NCI-H2227 treated with DMSO at 0.1 percent for 48 hours (cell line): ENCODE results near the gene ANTXR1.

Experiments
- DNase-seq: peaks from one replicate; lab custom pipeline; 2025; lab: John Stamatoyannopoulos, UW

The ANTXR1 gene

GRCh38 chr2:69074918-69075317, 61.9 kb downstream of the ANTXR1 start:
- no peak for DNase-seq

DNA sequence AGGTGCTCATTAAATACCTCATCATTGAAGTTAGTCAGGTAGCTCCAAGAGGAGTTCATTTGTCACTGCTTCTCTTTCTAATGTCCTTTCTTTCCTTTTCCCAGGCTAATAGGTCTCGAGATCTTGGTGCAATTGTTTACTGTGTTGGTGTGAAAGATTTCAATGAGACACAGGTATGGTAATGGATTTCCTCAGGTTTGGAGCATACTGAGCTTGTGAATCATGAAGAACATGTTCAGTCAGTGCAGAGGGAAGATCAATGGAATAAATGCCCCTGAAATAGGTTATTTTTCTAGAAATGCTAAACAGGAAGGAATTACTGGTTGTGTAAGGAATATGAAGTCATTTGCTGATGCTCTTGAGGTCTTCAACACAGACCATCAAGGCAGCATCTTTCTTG, 62.5 kb downstream of the ANTXR1 start:
- DNase-seq: no peak

- DNase-seq: no peak
Observed at GRCh38 chr2:69076601-69077000, 63.6 kb downstream of the ANTXR1 start.

GRCh38 chr2:69077252-69077950, 64.4 kb downstream of the ANTXR1 start:
- peak; percentile 57 for DNase-seq

DNA sequence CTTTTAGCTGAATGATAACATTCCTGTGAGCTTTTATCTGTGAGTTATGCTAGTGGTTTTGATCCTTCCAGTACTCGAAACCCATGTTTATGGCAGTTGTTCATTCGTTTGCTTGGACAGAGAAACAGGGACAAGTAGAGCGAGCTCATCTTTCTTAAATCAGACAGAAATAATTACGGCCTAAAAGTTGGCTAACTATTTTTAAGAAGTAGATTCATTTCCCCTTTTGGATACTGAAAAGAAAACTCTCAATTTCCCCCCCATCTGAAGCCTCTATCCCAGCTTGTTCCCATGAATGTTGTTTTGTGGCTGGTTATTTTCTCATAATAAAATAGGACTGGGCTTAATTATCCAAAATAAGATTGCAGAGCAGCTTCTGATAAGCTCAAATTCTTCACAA, 67.1 kb downstream of the ANTXR1 start:
- no peak for DNase-seq

DNA sequence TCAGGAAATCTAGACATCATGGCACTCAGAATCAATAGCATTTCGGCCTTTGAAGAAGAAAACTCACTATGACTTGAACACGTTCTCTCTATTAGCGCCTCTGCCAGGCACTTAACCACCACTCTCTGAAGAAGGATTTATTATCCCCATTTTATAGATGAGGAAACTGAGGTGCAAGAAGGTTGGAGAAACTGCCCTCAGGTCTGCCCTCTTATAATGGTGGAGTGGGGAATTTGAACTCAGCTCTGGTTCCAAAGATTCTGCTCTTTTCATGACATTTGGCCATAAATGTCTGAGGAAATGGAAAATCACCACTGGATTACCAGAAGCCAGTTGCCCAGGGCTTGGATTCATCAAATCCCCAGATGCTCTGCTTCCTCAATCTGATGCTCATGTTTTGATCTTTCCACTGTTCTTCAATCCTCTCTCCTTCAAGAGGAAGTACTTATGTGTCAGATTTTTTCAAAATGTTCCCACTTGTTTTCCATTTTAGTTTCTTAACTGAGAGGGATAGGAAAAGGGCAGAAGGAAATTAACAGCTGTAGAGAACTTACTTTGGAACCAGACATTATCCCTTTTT, 68.1 kb downstream of the ANTXR1 start:
- DNase-seq: no peak

DNA sequence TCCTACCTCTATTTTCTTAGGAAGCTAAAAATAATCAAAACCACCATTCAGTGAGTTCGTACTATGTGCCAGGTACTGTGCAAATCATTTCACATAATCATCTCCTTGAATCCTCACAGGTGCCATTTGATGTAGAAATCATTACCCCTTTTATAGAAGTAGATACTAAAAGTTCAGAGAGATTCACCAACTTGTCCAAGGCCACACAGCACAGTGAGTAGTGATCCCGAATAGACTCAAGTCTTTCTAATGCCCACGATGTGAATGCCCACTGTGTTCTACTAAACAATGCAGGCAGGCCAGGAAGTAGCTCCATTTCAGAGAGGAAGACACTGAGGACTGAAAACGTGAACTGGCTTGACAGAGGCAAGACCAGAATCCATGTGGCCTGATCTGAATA, 68.8 kb downstream of the ANTXR1 start:
- DNase-seq: no peak

DNA sequence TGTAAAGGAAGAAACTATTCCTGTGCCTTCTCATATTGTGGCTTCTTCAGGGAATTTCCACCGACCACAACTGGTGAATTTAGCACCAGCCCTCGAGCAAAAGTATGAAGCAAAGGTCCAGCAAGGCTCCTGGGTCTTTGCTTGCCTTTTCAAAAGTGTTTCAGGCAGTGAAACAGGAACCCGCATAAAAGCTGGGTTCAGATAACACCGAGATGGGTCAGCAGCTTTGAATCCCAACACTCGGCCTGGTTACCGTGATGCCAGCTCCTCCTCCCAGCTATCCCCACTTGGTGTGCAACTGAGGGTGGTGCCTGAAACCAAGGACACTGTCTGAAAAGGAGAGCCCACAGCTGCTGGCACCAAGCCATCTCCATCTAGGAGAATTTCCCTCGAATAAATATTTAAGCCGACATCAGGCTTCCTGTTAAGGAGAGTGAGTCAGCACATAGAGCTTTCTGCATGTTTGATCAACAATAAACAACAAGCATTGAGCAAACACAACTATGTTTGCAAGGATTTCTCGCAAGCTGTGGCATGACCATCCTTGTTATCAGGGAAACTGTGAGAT, 69.5 kb downstream of the ANTXR1 start:
- peak; percentile 5 for DNase-seq

- DNase-seq: no peak
Observed at GRCh38 chr2:69083235-69083748, 70.3 kb downstream of the ANTXR1 start.

DNA sequence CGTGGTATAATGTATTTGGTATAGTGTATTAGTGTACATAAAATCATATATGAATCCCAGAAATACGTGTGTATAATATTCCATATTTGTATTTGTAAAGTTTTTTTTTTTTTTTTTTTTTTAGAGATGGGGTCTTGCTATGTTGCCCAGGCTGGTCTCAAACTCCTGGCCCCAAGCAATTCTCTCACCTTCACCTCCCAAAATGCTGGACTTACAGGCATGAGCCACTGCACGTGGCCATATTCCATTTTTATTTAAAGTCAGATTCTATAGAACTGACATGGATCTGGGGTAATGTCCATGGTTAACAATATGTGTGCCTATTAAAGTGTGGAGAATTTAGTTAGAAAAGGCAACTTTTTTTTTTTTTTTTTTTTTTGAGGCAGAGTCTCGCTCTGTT, 71.5 kb downstream of the ANTXR1 start:
- DNase-seq: no peak

DNA sequence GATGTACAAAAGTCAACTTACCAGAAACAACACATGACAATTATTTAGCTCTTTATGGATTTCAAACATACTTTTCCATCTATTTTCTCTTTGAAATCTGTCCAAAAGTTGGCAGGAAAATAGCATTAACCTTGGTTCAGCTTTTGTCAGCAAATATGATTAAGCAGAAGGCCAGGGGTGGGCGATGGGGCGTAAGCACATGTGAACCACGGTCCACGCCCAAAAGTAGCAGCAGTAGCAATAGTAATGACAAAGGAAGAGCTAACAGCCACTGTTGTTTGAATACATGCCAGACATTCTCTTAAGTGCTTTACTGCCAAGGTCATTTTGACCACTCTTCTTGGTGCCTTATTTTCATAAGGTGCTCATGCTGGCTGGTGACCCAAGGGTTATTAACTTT, 73.5 kb downstream of the ANTXR1 start:
- DNase-seq: no peak

GRCh38 chr2:69087211-69087911, 74.4 kb downstream of the ANTXR1 start:
- DNase-seq: no peak

DNA sequence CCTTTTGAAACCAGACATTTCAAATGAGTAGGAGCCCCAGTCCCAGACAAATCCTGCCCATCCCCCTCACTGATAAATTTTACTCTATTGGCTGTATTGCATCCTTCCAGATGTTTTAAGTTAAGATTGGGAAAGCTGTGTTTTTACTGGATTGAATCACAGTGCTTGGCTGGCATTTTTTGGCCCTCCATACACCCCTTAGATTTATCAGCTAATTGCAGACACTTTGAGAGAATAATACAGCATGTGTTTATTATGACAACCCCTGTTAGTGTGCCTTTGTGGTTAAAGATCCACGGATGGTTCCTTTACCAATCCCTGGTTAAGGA, 74.9 kb downstream of the ANTXR1 start:
- no peak for DNase-seq

GRCh38 chr2:69088466-69088865, 75.5 kb downstream of the ANTXR1 start:
- DNase-seq: no peak

- no peak for DNase-seq
Observed at GRCh38 chr2:69089266-69089665, 76.3 kb downstream of the ANTXR1 start.

GRCh38 chr2:69089998-69090397, 77.0 kb downstream of the ANTXR1 start:
- DNase-seq: no peak

GRCh38 chr2:69090820-69091219, 77.8 kb downstream of the ANTXR1 start:
- DNase-seq: no peak

GRCh38 chr2:69092857-69093256, 79.9 kb downstream of the ANTXR1 start:
- no peak for DNase-seq

GRCh38 chr2:69095305-69095704, 82.3 kb downstream of the ANTXR1 start:
- DNase-seq: no peak

GRCh38 chr2:69096326-69097095, 83.5 kb downstream of the ANTXR1 start:
- DNase-seq: no peak

DNA sequence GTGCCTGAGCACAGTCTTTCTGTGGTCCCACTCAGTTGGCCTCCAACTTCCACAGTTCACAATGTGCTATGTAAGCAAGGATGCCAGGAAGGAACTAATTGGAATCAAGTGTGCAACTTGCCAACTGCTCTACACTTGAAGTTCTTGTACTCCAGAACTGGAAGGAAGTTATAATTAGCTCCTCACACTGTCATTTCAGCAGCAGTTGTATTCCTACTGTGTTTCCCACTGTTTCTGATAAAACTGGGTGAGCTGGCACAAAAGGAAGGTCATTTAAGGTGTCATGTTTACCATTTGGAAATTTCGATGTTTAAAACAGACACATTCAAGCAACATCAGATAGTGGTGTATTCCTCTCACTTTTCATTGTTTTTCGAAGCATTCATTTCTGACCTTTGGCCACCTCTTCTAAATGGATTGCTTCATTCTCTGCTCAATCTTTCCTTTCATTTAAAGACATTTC, 84.2 kb downstream of the ANTXR1 start:
- peak; percentile 7 for DNase-seq
